HG02759 (cell line): ENCODE measurements around the gene AVPI1.

Source experiments
- ATAC-seq: cut with Tn5 transposase; IDR thresholded peaks from one replicate; pipeline ENCODE4 v1.9.1; 2021; ENCODE audit warnings: mild to moderate bottlenecking, moderate library complexity; ENCODE audit not compliant: unreplicated experiment

The AVPI1 gene, protein sequence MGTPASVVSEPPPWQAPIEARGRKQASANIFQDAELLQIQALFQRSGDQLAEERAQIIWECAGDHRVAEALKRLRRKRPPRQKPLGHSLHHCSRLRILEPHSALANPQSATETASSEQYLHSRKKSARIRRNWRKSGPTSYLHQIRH

DNA sequence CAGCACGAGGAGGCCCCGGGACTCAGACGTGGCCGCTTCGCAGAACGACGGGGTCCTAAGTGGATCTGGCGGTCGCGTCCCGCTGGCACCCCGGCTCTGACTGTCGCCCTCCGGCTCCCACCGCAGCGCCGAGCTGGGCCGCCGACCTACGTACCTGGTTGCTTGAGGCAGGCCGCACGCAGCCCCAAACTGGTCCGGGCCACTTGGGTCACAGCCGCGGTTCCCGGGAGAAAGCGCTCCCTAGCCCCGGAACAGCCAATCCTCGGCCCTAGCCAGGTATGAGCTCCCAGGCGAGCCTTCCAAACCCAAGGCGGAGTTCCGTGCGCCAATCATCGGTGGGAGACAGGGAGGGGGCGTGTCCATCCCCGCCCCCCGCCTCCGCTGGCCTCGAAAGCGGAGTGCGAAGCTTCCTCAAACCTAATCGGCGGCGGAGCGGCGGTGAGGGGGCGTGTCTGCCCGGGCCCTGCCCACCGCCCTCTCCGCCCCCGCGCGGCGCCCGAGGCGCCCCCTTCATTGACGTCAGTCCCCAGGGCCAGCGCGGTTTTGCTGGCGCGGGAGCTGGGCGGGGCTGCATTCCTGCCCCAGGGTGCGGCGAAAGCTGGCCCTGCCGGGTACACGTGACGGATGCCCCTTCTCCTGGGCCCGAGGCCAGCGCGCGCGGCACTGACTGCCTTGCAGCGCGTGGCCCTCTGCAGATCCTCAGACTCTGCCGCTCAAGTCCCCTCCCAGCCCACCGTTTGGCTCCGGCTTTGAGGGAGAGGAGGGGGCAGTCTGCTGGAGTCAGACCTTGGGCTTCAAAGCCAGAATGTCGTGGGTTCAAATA lies at the start of gene AVPI1:
Gene AVPI1, minus strand, starts transcription at position 280 of the 823 bp plus-strand sequence. CDS start 7,336 bp downstream, outside the sequence.
- peak; percentile 93 for ATAC-seq

DNA sequence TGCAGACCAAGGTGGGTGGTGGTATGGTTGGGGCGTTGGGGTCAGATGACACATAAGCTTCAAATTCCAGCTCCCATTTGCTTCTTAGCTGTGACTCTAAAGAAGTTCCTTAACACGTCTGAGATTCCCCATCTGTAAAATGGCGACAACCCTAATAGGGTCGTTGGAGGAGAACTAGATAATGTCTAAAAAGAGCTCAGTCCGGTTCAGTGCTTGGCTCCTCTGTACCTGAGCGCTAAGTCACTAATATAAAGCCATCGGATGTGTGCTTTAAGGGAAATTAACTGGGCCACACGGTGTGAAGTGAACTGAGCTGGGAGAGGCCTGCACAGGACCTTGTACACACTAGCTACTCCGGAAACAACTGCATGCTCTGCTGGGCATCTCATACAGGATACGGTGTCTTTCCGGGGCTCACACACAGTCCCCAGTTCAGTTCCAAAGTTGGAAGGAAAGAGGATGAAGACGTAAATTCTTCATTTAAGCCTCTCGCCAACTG lies 49.4 kb upstream of the AVPI1 start:
- ATAC-seq = no peak

DNA sequence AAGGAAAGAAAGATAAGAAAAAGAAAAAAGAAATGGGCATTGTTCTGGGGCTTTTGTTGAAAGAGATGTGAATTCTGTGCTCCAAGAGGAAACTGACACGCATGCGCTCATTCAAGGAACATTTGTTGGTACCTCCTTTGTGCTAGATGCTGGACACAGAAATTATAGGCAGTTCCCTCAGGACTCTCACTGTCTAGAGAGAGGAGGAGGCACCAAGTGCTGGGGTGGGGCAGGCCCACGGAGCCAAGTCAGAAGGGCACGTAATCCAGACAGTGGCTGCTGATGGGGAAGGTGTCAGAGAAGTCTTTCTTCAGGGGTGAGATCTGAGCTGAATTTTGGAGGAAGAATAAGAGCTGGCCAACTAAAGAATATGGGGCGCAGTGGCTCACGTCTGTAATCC lies 47.0 kb upstream of the AVPI1 start:
- no peak for ATAC-seq

- no peak for ATAC-seq
These were observed 46.2 kb upstream of the AVPI1 start for GRCh38 chr10:97733256-97733655.

DNA sequence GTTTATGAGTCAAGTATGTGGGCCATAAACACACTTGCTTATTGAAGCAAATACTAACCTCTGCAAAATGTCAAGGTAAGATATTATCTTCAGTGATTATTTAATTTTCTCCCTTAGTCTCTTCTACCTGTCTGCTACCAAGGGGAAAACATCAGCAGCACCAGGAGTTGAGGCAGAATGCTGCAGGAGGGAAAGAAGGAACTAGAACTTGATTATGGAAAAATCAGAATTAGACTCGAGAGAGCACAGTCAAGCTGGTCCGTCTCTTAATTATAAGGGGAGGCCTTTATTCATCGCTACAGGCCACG lies 45.0 kb upstream of the AVPI1 start:
- ATAC-seq = no peak

DNA sequence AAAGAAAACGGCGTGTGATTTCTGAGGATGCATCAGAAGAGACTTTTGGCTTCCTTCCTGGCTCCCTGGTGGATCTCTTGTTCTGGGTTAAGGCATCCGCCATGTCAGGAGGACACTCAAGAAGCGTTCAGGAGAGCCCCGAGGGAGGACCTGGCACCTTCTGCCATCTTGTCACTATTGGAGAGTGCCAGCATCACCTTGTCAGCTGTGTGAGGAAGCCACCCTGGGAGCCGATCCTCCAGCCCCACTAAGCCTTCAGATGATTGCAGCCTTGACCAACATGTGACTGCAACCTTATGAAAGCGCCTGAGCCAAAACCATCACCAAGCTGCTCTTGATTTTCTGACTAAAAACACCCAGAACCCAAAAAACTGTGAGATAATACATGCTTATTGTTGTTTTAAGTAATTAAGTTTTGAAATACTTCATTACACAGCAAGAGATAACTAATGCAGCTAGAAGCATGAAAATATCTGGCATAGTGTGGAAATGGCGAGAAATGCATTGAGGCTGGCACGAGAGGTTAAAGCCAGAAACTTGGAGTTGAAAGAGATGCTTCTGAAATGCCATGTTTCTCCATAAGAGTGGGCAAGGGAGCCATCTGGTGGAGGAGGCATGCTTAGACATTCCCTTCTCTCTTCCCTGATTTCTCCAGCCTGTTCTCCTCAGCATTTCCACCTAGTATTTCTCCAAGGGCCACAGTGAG lies 44.5 kb upstream of the AVPI1 start:
- no peak for ATAC-seq

DNA sequence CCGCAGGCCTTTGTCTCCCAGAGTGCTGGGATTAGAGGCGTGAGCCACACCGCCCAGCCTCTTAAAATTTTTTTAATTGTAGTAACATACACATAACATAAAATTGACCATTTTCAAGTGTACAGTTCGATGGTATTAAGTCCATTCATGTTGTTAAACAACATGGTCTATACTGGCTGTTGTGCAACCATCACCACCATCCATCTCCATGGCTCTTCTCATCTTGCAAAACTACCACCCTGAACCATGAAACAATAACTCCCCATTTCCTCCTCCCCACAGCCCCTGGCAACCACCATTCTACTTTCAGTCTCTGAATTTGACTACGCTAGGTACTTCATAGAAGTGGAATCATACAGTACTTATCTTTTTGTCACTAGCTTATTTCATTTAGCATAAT lies 42.0 kb upstream of the AVPI1 start:
- ATAC-seq = no peak

DNA sequence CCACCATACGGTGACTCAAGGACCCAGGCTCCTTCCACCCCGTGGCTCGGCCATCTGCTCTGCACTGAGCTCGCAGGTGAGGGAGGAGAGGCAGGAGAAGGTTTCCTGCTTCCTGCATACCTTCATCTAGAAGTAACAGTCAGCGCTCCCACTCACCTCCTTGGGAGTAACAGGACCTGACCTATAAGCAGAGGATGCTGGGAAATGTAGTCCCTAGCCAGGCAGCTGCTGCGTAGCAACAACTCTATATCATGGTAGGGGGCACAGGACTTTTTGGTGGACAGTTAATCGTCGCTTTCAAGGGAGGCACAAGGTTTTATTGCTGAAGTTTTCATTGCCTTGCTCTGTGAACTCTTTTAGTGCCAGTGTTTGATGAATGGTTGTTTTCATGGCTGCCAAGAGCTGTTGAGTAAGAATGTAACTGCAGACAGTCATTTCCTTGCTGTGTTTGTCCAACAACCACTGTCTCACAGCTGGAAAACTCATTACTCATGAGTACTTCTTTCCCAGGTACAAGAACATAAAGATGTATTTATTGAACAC lies 39.7 kb upstream of the AVPI1 start:
- no peak for ATAC-seq

- no peak for ATAC-seq
These were observed 37.4 kb upstream of the AVPI1 start for GRCh38 chr10:97724341-97724941.

GRCh38 chr10:97723001-97723400 lies 36.0 kb upstream of the AVPI1 start:
- no peak for ATAC-seq

- ATAC-seq = no peak
These were observed 35.1 kb upstream of the AVPI1 start for GRCh38 chr10:97721871-97722780.

DNA sequence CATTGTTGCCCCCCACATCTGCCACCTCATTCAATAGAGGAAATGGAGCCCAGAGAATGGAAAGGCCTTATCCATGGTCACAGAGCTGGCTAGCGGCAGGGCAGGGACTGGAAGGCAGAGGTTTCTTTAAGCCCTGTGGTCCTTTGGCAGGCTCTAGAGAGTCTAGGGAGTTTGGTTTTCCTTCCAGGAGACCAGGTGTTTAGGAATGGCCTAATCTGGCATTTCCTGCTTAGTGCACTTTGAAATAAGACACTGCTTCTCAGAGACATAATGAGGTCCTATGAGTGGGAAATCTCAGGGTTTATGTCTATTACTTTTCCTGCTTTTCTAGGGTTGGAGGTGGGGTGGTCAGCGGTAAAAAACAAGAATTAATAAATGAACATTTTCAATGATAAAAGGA lies 32.6 kb upstream of the AVPI1 start:
- ATAC-seq = no peak

DNA sequence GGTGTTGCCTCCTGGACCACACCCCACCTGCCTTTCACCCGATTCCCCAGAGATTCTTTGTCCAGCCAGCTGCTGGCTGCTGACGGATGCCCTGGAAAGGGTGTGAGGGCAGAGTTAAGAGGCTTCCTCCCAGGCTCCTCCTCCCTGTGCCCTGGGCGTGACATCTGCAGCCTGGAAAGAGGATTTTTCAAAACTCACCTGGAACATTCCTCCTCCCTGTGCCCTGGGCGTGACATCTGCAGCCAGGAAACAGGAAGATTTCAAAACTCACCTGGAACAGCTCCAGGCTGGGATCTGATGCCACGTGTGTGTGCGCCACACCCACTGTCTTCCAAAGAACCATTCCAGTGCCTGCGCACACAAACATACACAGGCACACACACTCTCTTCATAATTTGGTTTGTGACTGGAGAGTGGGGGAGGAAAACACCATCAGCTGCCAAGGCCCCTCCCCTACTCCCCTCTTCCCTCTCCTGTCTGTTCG lies 31.7 kb upstream of the AVPI1 start:
- no peak for ATAC-seq

- ATAC-seq = no peak
These were observed 31.1 kb upstream of the AVPI1 start for GRCh38 chr10:97718178-97718577.

- ATAC-seq = no peak
These were observed 30.6 kb upstream of the AVPI1 start for GRCh38 chr10:97717627-97718026.

GRCh38 chr10:97715259-97715874 lies 28.3 kb upstream of the AVPI1 start:
- no peak for ATAC-seq

GRCh38 chr10:97714401-97715258 lies 27.6 kb upstream of the AVPI1 start:
- peak; percentile 46 for ATAC-seq

DNA sequence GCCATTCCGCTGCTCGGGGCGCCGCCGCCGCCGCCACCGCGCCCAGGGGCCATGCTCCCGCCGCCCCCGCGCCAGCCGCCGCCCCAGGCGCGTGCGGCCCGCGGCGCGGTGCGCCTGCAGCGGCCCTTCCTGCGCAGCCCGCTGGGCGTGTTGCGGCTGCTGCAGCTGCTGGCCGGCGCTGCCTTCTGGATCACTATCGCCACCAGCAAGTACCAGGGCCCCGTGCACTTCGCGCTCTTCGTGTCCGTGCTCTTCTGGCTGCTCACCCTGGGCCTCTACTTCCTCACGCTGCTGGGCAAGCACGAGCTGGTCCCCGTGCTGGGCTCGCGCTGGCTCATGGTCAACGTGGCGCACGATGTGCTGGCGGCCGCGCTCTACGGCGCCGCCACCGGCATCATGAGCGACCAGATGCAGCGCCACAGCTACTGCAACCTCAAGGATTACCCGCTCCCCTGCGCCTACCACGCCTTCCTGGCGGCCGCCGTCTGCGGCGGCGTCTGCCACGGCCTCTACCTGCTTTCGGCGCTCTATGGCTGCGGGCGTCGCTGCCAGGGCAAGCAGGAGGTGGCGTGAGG lies 26.9 kb upstream of the AVPI1 start:
- ATAC-seq = peak; percentile 81
